ENCODE data around the gene IRGQ. TPM values are rescaled to one million over a fixed set of nuclear protein-coding genes. Genes with fewer than 3 reads are reported as not detected.

IRGQ gene
- total and polyA plus RNA-seq, 2 donors (not counting 3 experiments of a cell fraction or from before 2014, with no cell fraction given), result 15.8 to 33.2 TPM

DNA sequence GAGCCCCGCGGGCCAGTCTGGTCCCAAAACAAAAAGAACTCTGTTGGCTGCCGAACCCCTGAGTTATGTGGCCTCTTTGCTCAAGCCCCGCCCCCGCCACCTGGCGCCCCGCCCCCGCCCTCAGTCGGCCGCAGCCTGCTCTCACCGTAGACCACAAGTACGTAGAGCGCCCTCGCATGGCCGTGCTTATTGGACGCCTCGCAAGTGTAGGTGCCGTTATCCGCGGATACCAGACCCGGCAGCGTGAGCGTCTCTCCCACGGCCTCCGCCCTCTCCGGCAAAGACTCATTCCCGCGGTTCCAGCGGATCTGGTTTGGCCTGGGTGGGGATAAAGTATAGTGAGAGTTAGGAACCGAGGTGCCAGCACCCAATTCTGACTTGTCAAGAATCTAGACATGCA is 29.0 kb upstream of the IRGQ start:
- Histone ChIP-seq H3K4me1 (ENCODE audit: control insufficient read depth, extremely low read depth, insufficient read depth, low read length) (peaks cover 6% of the 10 kb centered on the region), H3K9ac (replicated peaks; ENCODE audit: extremely low read depth, insufficient read depth, low read length) (no peak overlapping the region), H3K36me3 (ENCODE audit: control insufficient read depth in 2 of 2, extremely low read depth in 1 of 2, insufficient read depth in 2 of 2, low read length in 2 of 2) (no peaks in the 10 kb centered on the region), H3K9me1 (replicated peaks; ENCODE audit: control insufficient read depth, extremely low read depth, insufficient read depth, low read length) (no peaks in the 10 kb centered on the region), H3K27ac (ENCODE audit: insufficient read depth, low read depth, low read length) (no peak overlapping the region), H4K20me1 (replicated peaks; ENCODE audit: control insufficient read depth, extremely low read depth, insufficient read depth, low read length) (no peaks in the 10 kb centered on the region), H3K9me3 (replicated peaks; ENCODE audit: control insufficient read depth, insufficient read depth, low read length) (no peaks in the 10 kb centered on the region), H2AFZ (ENCODE audit: low read depth, low read length) (no peak overlapping the region), H3K4me3 (replicated peaks in 1 of 3; ENCODE audit: insufficient read depth in 1 of 3, low read depth in 1 of 3, low read length in 3 of 3) (no peak overlapping the region), H3K27me3 (ENCODE audit: control insufficient read depth in 2 of 2, insufficient read depth in 2 of 2, low read length in 2 of 2) (no peaks in the 10 kb centered on the region), H3K4me2 (ENCODE audit: insufficient read depth, low read length) (no peak overlapping the region), H3K79me2 (ENCODE audit: control insufficient read depth, insufficient read depth, low read length) (no peaks in the 10 kb centered on the region)
- DNase-seq (ENCODE audit: low read depth, low spot score), result no peak
- BruUV-seq (replicated peaks), result no TSS peak
- dilution Hi-C loops (cut with MboI; ENCODE audit: extremely low pct_ligation_motif_present, low sequenced_read_pairs), result no loop called here
- ChIA-PET CTCF (no interaction called here), POLR2A (no interaction called here)
- TF ChIP-seq, protein P1, sequence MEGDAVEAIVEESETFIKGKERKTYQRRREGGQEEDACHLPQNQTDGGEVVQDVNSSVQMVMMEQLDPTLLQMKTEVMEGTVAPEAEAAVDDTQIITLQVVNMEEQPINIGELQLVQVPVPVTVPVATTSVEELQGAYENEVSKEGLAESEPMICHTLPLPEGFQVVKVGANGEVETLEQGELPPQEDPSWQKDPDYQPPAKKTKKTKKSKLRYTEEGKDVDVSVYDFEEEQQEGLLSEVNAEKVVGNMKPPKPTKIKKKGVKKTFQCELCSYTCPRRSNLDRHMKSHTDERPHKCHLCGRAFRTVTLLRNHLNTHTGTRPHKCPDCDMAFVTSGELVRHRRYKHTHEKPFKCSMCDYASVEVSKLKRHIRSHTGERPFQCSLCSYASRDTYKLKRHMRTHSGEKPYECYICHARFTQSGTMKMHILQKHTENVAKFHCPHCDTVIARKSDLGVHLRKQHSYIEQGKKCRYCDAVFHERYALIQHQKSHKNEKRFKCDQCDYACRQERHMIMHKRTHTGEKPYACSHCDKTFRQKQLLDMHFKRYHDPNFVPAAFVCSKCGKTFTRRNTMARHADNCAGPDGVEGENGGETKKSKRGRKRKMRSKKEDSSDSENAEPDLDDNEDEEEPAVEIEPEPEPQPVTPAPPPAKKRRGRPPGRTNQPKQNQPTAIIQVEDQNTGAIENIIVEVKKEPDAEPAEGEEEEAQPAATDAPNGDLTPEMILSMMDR (IDR thresholded peaks at IDR 0.05; ENCODE audit: extremely low read depth in 1 of 2, insufficient read depth in 1 of 2, low read depth in 1 of 2, low read length in 2 of 2), result no peak
- TF ChIP-seq GATA2 (IDR thresholded peaks at IDR 0.05; ENCODE audit: insufficient read depth, insufficient read length, low read depth, low read length) (no peak), POLR2AphosphoS5 (IDR thresholded peaks at IDR 0.05; ENCODE audit: insufficient read depth, low read depth, low read length) (no peak), JUN (IDR thresholded peaks at IDR 0.05; ENCODE audit: borderline replicate concordance, insufficient read depth, insufficient read length, low read depth) (no peak), FOS (IDR thresholded peaks at IDR 0.05; ENCODE audit: borderline replicate concordance, insufficient read depth, low read length) (no peak), EZH2 (IDR thresholded peaks at IDR 0.05; ENCODE audit: borderline replicate concordance, low read depth, low read length, severe bottlenecking) (no peak)
- TF ChIP-seq, protein P2, sequence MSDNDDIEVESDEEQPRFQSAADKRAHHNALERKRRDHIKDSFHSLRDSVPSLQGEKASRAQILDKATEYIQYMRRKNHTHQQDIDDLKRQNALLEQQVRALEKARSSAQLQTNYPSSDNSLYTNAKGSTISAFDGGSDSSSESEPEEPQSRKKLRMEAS (IDR thresholded peaks at IDR 0.05; ENCODE audit: insufficient read depth, insufficient read length), result no peak
- FAIRE-seq, result no peak
- intact Hi-C loops (cut with micrococcal nuclease), result no loop called here
